ENCODE measurements around the gene EFNB2. TPM values are rescaled to one million over a fixed set of nuclear protein-coding genes. Genes with fewer than 3 reads are reported as not detected.

Gene EFNB2
- total and polyA plus RNA-seq, 2 of the 8 experiments (the other 6 are each of a cell fraction or from before 2014, with no cell fraction given): 8.2 to 12.0 TPM

- no peak for TF ChIP-seq CHD7 (IDR thresholded peaks at IDR 0.05; ENCODE audit: insufficient replicate concordance, low read length)
- no peak for TF ChIP-seq EP300 (IDR thresholded peaks at IDR 0.05; ENCODE audit: borderline replicate concordance in 1 of 2, low read depth in 2 of 2, low read length in 2 of 2)
- no peak for TF ChIP-seq ASH2L (IDR thresholded peaks at IDR 0.05; ENCODE audit: low read length)
- TF ChIP-seq SP4 (IDR thresholded peaks at IDR 0.05; ENCODE audit: low read length): no peak
- no peak for TF ChIP-seq KDM1A (IDR thresholded peaks at IDR 0.05; ENCODE audit: borderline replicate concordance, low read length)
- TF ChIP-seq CHD1 (IDR thresholded peaks at IDR 0.05; ENCODE audit: low read depth, low read length): no peak
- TF ChIP-seq CREB1 (IDR thresholded peaks at IDR 0.05): no peak
- no peak for TF ChIP-seq TBP (IDR thresholded peaks at IDR 0.05; ENCODE audit: low read depth, low read length)
- TF ChIP-seq EGR1 (IDR thresholded peaks at IDR 0.05; ENCODE audit: borderline replicate concordance, low read depth, low read length): no peak
- no peak for TF ChIP-seq RFX5 (IDR thresholded peaks at IDR 0.05; ENCODE audit: borderline replicate concordance, low read depth, low read length)
- TF ChIP-seq ATF2 (IDR thresholded peaks at IDR 0.05; ENCODE audit: low read length): no peak
Observed at GRCh38 chr13:106530980-106531481, 4.4 kb downstream of the EFNB2 start (continued).

Data from H1 (cell line).